A549 (cell line): Measurements from ENCODE around the gene TSPAN15.

Source experiments
- CTCF ChIP-seq: fragments of >200 bp; sonication (Bioruptor Twin); formaldehyde crosslinking; IDR thresholded peaks from 3 replicates; pipeline ENCODE4 v1.5.1; 2016
- MAFK ChIP-seq: fragments of 450-650 bp; IDR thresholded peaks from 2 replicates; pipeline ENCODE4 v1.6.1; 2014; ENCODE audit not compliant: partially characterized antibody
- MYC ChIP-seq: IDR thresholded peaks from 2 replicates; pipeline ENCODE4 v1.6.1; 2012; ENCODE audit warnings: mild to moderate bottlenecking, inconsistent platforms, low read length, improper control_type of control experiment, borderline replicate concordance

- TF ChIP-seq MAFK: no peak
- TF ChIP-seq CTCF: no peak
- TF ChIP-seq MYC: no peak
Measured at GRCh38 chr10:69517271-69517848, 66.1 kb downstream of the TSPAN15 start.
